Muscle of arm (tissue), 12 donors: Measurements from ENCODE around the gene TRAF3. TPM values are rescaled to one million over a fixed set of nuclear protein-coding genes. Genes with fewer than 3 reads are reported as not detected.

Experiments
- DNase-seq: peaks from one replicate; pipeline ENCODE4 v3.0.0-alpha.2; 2013
- polyA plus RNA-seq, 12 donors: library from polyadenylated mRNA; unstranded; fragments of 120-200 nt; gene quantifications; one replicate each; pipeline ENCODE4 v1.2.1, GENCODE V29; 2013; ENCODE audit not compliant: insufficient read length in 12 of 12

Gene TRAF3
- polyA plus RNA-seq, 12 donors: 9.6 to 19.3 (median 13.9) TPM; not detected in 1

- no peak for DNase-seq
Measured at GRCh38 chr14:102905116-102906108, 128.2 kb downstream of the TRAF3 start.

GRCh38 chr14:102906616-102907302 lies 129.5 kb downstream of the TRAF3 start:
- DNase-seq: no peak

GRCh38 chr14:102907303-102907844 lies 130.1 kb downstream of the TRAF3 start:
- no peak for DNase-seq

GRCh38 chr14:102907980-102908730 lies 130.9 kb downstream of the TRAF3 start:
- no peak for DNase-seq

GRCh38 chr14:102908766-102909455 lies 131.7 kb downstream of the TRAF3 start:
- DNase-seq: no peak

GRCh38 chr14:102909462-102909861 lies 132.2 kb downstream of the TRAF3 start:
- no peak for DNase-seq

GRCh38 chr14:102909911-102910310 lies 132.7 kb downstream of the TRAF3 start:
- no peak for DNase-seq

- no peak for DNase-seq
Measured at GRCh38 chr14:102910442-102910841, 133.2 kb downstream of the TRAF3 start.

- DNase-seq: no peak
Measured at GRCh38 chr14:102911541-102911951, 134.3 kb downstream of the TRAF3 start.

- no peak for DNase-seq
Measured at GRCh38 chr14:102911991-102912761, 134.9 kb downstream of the TRAF3 start.

GRCh38 chr14:102913341-102914211 lies 136.3 kb downstream of the TRAF3 start:
- DNase-seq: no peak

GRCh38 chr14:102914474-102915291 lies 137.4 kb downstream of the TRAF3 start:
- no peak for DNase-seq

GRCh38 chr14:102915292-102916110 lies 138.3 kb downstream of the TRAF3 start:
- no peak for DNase-seq

GRCh38 chr14:102916347-102917055 lies 139.3 kb downstream of the TRAF3 start:
- DNase-seq: no peak

- DNase-seq: no peak
Measured at GRCh38 chr14:102917056-102917385, 139.8 kb downstream of the TRAF3 start.

- DNase-seq: no peak
Measured at GRCh38 chr14:102917469-102918211, 140.4 kb downstream of the TRAF3 start.
